ENCODE measurements around the gene NCOA7.
A peak's percentile ranks its signal among the peaks of the same experiment; 100 is the strongest.

The NCOA7 gene

GRCh38 chr6:125784365-125784764 lies 6.4 kb upstream of the NCOA7 start:
- FAIRE-seq (no peak), DNase-seq (ENCODE audit: insufficient read length) (no peak)
- TF ChIP-seq TAF1 (IDR thresholded peaks at IDR 0.05; ENCODE audit: borderline replicate concordance, low read depth, low read length) (no peak), POLR2A (IDR thresholded peaks at IDR 0.05; ENCODE audit: low read depth, low read length) (no peak), POLR2AphosphoS5 (IDR thresholded peaks at IDR 0.05; ENCODE audit: low read depth, low read length) (no peak)

GRCh38 chr6:125787791-125788190 lies 3.0 kb upstream of the NCOA7 start:
- DNase-seq (ENCODE audit: insufficient read length) (no peak), FAIRE-seq (no peak)
- TF ChIP-seq POLR2AphosphoS5 (IDR thresholded peaks at IDR 0.05; ENCODE audit: low read depth, low read length) (no peak), TAF1 (IDR thresholded peaks at IDR 0.05; ENCODE audit: borderline replicate concordance, low read depth, low read length) (no peak), POLR2A (IDR thresholded peaks at IDR 0.05; ENCODE audit: low read depth, low read length) (no peak)

- FAIRE-seq (peak; percentile 33), DNase-seq (ENCODE audit: insufficient read length) (no peak)
- no peak for TF ChIP-seq TAF1 (IDR thresholded peaks at IDR 0.05; ENCODE audit: borderline replicate concordance, low read depth, low read length)
- no peak for TF ChIP-seq POLR2A (IDR thresholded peaks at IDR 0.05; ENCODE audit: low read depth, low read length)
- no peak for TF ChIP-seq POLR2AphosphoS5 (IDR thresholded peaks at IDR 0.05; ENCODE audit: low read depth, low read length)
These were observed 1.6 kb upstream of the NCOA7 start for GRCh38 chr6:125789167-125789566.

GRCh38 chr6:125789576-125790357 lies 993 bp upstream of the NCOA7 start:
- DNase-seq (ENCODE audit: insufficient read length) = no peak
- peak; percentile 61 for FAIRE-seq
- TF ChIP-seq POLR2AphosphoS5 (IDR thresholded peaks at IDR 0.05; ENCODE audit: low read depth, low read length) (no peak), POLR2A (IDR thresholded peaks at IDR 0.05; ENCODE audit: low read depth, low read length) (no peak), TAF1 (IDR thresholded peaks at IDR 0.05; ENCODE audit: borderline replicate concordance, low read depth, low read length) (no peak)

- no peak for DNase-seq (ENCODE audit: insufficient read length)
- FAIRE-seq = peak; percentile 90
- TF ChIP-seq TAF1 (IDR thresholded peaks at IDR 0.05; ENCODE audit: borderline replicate concordance, low read depth, low read length) = no peak
- no peak for TF ChIP-seq POLR2AphosphoS5 (IDR thresholded peaks at IDR 0.05; ENCODE audit: low read depth, low read length)
- TF ChIP-seq POLR2A (IDR thresholded peaks at IDR 0.05; ENCODE audit: low read depth, low read length) = no peak
These were observed 525 bp downstream of the NCOA7 start for GRCh38 chr6:125791151-125791819.

- TF ChIP-seq TAF1 (IDR thresholded peaks at IDR 0.05; ENCODE audit: borderline replicate concordance, low read depth, low read length) = no peak
- TF ChIP-seq POLR2A (IDR thresholded peaks at IDR 0.05; ENCODE audit: low read depth, low read length) = no peak
- no peak for TF ChIP-seq POLR2AphosphoS5 (IDR thresholded peaks at IDR 0.05; ENCODE audit: low read depth, low read length)
- no peak for FAIRE-seq
- DNase-seq (ENCODE audit: insufficient read length) = no peak
These were observed 1.0 kb downstream of the NCOA7 start for GRCh38 chr6:125791820-125792165.

- DNase-seq (ENCODE audit: insufficient read length) = no peak
- TF ChIP-seq POLR2A (IDR thresholded peaks at IDR 0.05; ENCODE audit: low read depth, low read length) (no peak), POLR2AphosphoS5 (IDR thresholded peaks at IDR 0.05; ENCODE audit: low read depth, low read length) (no peak), TAF1 (IDR thresholded peaks at IDR 0.05; ENCODE audit: borderline replicate concordance, low read depth, low read length) (no peak)
- FAIRE-seq = no peak
These were observed 1.4 kb downstream of the NCOA7 start for GRCh38 chr6:125792172-125792571.

- DNase-seq (ENCODE audit: insufficient read length) (no peak), FAIRE-seq (no peak)
- TF ChIP-seq TAF1 (IDR thresholded peaks at IDR 0.05; ENCODE audit: borderline replicate concordance, low read depth, low read length) (no peak), POLR2AphosphoS5 (IDR thresholded peaks at IDR 0.05; ENCODE audit: low read depth, low read length) (no peak), POLR2A (IDR thresholded peaks at IDR 0.05; ENCODE audit: low read depth, low read length) (no peak)
These were observed 1.9 kb downstream of the NCOA7 start for GRCh38 chr6:125792680-125793079.

- TF ChIP-seq POLR2A (IDR thresholded peaks at IDR 0.05; ENCODE audit: low read depth, low read length) (no peak), TAF1 (IDR thresholded peaks at IDR 0.05; ENCODE audit: borderline replicate concordance, low read depth, low read length) (no peak), POLR2AphosphoS5 (IDR thresholded peaks at IDR 0.05; ENCODE audit: low read depth, low read length) (no peak)
- no peak for FAIRE-seq
- no peak for DNase-seq (ENCODE audit: insufficient read length)
These were observed 2.5 kb downstream of the NCOA7 start for GRCh38 chr6:125793280-125793679.

GRCh38 chr6:125793863-125794262 lies 3.1 kb downstream of the NCOA7 start:
- DNase-seq (ENCODE audit: insufficient read length) = no peak
- TF ChIP-seq TAF1 (IDR thresholded peaks at IDR 0.05; ENCODE audit: borderline replicate concordance, low read depth, low read length) (no peak), POLR2AphosphoS5 (IDR thresholded peaks at IDR 0.05; ENCODE audit: low read depth, low read length) (no peak), POLR2A (IDR thresholded peaks at IDR 0.05; ENCODE audit: low read depth, low read length) (no peak)
- peak; percentile 21 for FAIRE-seq

GRCh38 chr6:125794342-125795137 lies 3.8 kb downstream of the NCOA7 start:
- FAIRE-seq (no peak), DNase-seq (ENCODE audit: insufficient read length) (no peak)
- TF ChIP-seq POLR2AphosphoS5 (IDR thresholded peaks at IDR 0.05; ENCODE audit: low read depth, low read length) = no peak

Data from GM12892 (cell line).